ENCODE data around the gene IGHMBP2.
"Not testable (repeated sequence)": the region's sequence is repeated elsewhere in the genome, so short reads cannot be mapped to it uniquely, and the experiment has no call there.

Gene IGHMBP2

GRCh38 chr11:68878022-68878421, 25.7 kb upstream of the IGHMBP2 start:
- H3K27me3 Mint-ChIP-seq: no peaks in the 10 kb centered on the region
- no peak overlapping the region for H3K27ac Mint-ChIP-seq
- H3K4me3 Mint-ChIP-seq: no peak overlapping the region
- H3K9me3 Mint-ChIP-seq: no peaks in the 10 kb centered on the region
- H3K4me1 Mint-ChIP-seq: no peaks in the 10 kb centered on the region
- peaks cover 6% of the 10 kb centered on the region for H3K36me3 Mint-ChIP-seq
- ATAC-seq: no peak

- Mint-ChIP-seq H3K36me3 (peaks cover 12% of the 10 kb centered on the region), H3K9me3 (no peaks in the 10 kb centered on the region), H3K4me3 (no peak overlapping the region), H3K27me3 (no peaks in the 10 kb centered on the region), H3K27ac (no peak overlapping the region), H3K4me1 (no peaks in the 10 kb centered on the region)
- no peak for ATAC-seq
These were observed 22.8 kb upstream of the IGHMBP2 start for GRCh38 chr11:68880851-68881250.

GRCh38 chr11:68881320-68881719, 22.4 kb upstream of the IGHMBP2 start:
- Mint-ChIP-seq H3K36me3 (peaks cover 12% of the 10 kb centered on the region), H3K4me3 (no peak overlapping the region), H3K27me3 (no peaks in the 10 kb centered on the region), H3K4me1 (no peaks in the 10 kb centered on the region), H3K27ac (no peak overlapping the region), H3K9me3 (no peaks in the 10 kb centered on the region)
- no peak for ATAC-seq

GRCh38 chr11:68882391-68882790, 21.3 kb upstream of the IGHMBP2 start:
- H3K4me3 Mint-ChIP-seq: no peak overlapping the region
- H3K9me3 Mint-ChIP-seq: no peaks in the 10 kb centered on the region
- no peaks in the 10 kb centered on the region for H3K4me1 Mint-ChIP-seq
- no peak overlapping the region for H3K27ac Mint-ChIP-seq
- H3K36me3 Mint-ChIP-seq: peaks cover 18% of the 10 kb centered on the region
- no peak for ATAC-seq
- no peaks in the 10 kb centered on the region for H3K27me3 Mint-ChIP-seq

GRCh38 chr11:68884827-68885226, 18.9 kb upstream of the IGHMBP2 start:
- H3K27me3 Mint-ChIP-seq, H3K27ac Mint-ChIP-seq, ATAC-seq, H3K4me1 Mint-ChIP-seq, H3K9me3 Mint-ChIP-seq, H3K4me3 Mint-ChIP-seq: not testable (repeated sequence)
- H3K36me3 Mint-ChIP-seq: peaks cover 18% of the 10 kb centered on the region

GRCh38 chr11:68889948-68890446, 13.7 kb upstream of the IGHMBP2 start:
- Mint-ChIP-seq H3K27ac (no peak overlapping the region), H3K27me3 (no peaks in the 10 kb centered on the region), H3K36me3 (peaks cover 41% of the 10 kb centered on the region), H3K4me1 (no peaks in the 10 kb centered on the region), H3K4me3 (no peak overlapping the region), H3K9me3 (no peaks in the 10 kb centered on the region)
- ATAC-seq: no peak

GRCh38 chr11:68890490-68891231, 13.0 kb upstream of the IGHMBP2 start:
- H3K4me3 Mint-ChIP-seq: no peak overlapping the region
- H3K4me1 Mint-ChIP-seq: no peaks in the 10 kb centered on the region
- peaks cover 41% of the 10 kb centered on the region for H3K36me3 Mint-ChIP-seq
- no peak for ATAC-seq
- no peaks in the 10 kb centered on the region for H3K9me3 Mint-ChIP-seq
- H3K27me3 Mint-ChIP-seq: no peaks in the 10 kb centered on the region
- H3K27ac Mint-ChIP-seq: no peak overlapping the region

GRCh38 chr11:68891351-68891948, 12.2 kb upstream of the IGHMBP2 start:
- Mint-ChIP-seq H3K4me1 (no peaks in the 10 kb centered on the region), H3K27ac (no peak overlapping the region), H3K36me3 (peaks cover 45% of the 10 kb centered on the region), H3K4me3 (no peak overlapping the region), H3K9me3 (no peaks in the 10 kb centered on the region), H3K27me3 (no peaks in the 10 kb centered on the region)
- no peak for ATAC-seq

GRCh38 chr11:68892576-68892975, 11.1 kb upstream of the IGHMBP2 start:
- Mint-ChIP-seq H3K9me3 (no peaks in the 10 kb centered on the region), H3K36me3 (peaks cover 51% of the 10 kb centered on the region), H3K4me1 (no peaks in the 10 kb centered on the region), H3K27me3 (no peaks in the 10 kb centered on the region), H3K4me3 (no peak overlapping the region), H3K27ac (no peak overlapping the region)
- ATAC-seq: no peak

GRCh38 chr11:68893282-68893681, 10.4 kb upstream of the IGHMBP2 start:
- no peaks in the 10 kb centered on the region for H3K9me3 Mint-ChIP-seq
- H3K36me3 Mint-ChIP-seq: peaks cover 56% of the 10 kb centered on the region
- H3K27ac Mint-ChIP-seq: no peak overlapping the region
- H3K4me3 Mint-ChIP-seq: no peak overlapping the region
- no peaks in the 10 kb centered on the region for H3K4me1 Mint-ChIP-seq
- H3K27me3 Mint-ChIP-seq: no peaks in the 10 kb centered on the region
- ATAC-seq: no peak

- H3K36me3 Mint-ChIP-seq: peaks cover 57% of the 10 kb centered on the region
These were observed 7.3 kb upstream of the IGHMBP2 start for GRCh38 chr11:68896171-68896959.

GRCh38 chr11:68897441-68897840, 6.2 kb upstream of the IGHMBP2 start:
- Mint-ChIP-seq H3K27me3 (no peaks in the 10 kb centered on the region), H3K4me3 (no peak overlapping the region), H3K4me1 (peaks cover 26% of the 10 kb centered on the region), H3K27ac (no peak overlapping the region), H3K36me3 (peaks cover 58% of the 10 kb centered on the region), H3K9me3 (no peaks in the 10 kb centered on the region)
- ATAC-seq: no peak

More at GRCh38 chr11:68896171-68896959, 7.3 kb upstream of the IGHMBP2 start:
- Mint-ChIP-seq H3K4me3 (no peak overlapping the region), H3K9me3 (no peaks in the 10 kb centered on the region), H3K27me3 (no peaks in the 10 kb centered on the region), H3K27ac (no peak overlapping the region), H3K4me1 (peaks cover 16% of the 10 kb centered on the region)
- no peak for ATAC-seq

- no peaks in the 10 kb centered on the region for H3K27me3 Mint-ChIP-seq
- no peak overlapping the region for H3K4me3 Mint-ChIP-seq
- H3K9me3 Mint-ChIP-seq: no peaks in the 10 kb centered on the region
- no peak for ATAC-seq
- no peak overlapping the region for H3K27ac Mint-ChIP-seq
- H3K4me1 Mint-ChIP-seq: peaks cover 50% of the 10 kb centered on the region
- peaks cover 45% of the 10 kb centered on the region for H3K36me3 Mint-ChIP-seq
These were observed 2.8 kb upstream of the IGHMBP2 start for GRCh38 chr11:68900835-68901381.

- H3K27ac Mint-ChIP-seq: peak overlapping the region; percentile 93
- peaks cover 51% of the 10 kb centered on the region for H3K4me1 Mint-ChIP-seq
- H3K36me3 Mint-ChIP-seq: peaks cover 32% of the 10 kb centered on the region
- ATAC-seq: peak; percentile 62
- peak overlapping the region; percentile 86 for H3K4me3 Mint-ChIP-seq
- no peaks in the 10 kb centered on the region for H3K27me3 Mint-ChIP-seq
- H3K9me3 Mint-ChIP-seq: no peaks in the 10 kb centered on the region
These were observed 657 bp downstream of the IGHMBP2 start for GRCh38 chr11:68904248-68904847.

Measured in stimulated activated memory B cell treated with anti-CD40 and anti-IgM and Interleukin-4, amounts not matched to agents 10 μg/mL and 1 μg/mL and 100 μg/mL, for 72 hours (primary cell).